ENCODE results near the gene MARCKS. TPM values are rescaled to one million over a fixed set of nuclear protein-coding genes. Genes with fewer than 3 reads are reported as not detected.
A peak's percentile ranks its signal among the peaks of the same experiment; 100 is the strongest.

Gene MARCKS
- total and polyA plus RNA-seq, 2 of the 13 experiments (the other 11 are each of a cell fraction or from before 2014, with no cell fraction given), result 30.5 to 39.5 TPM

GRCh38 chr6:113857556-113858479 is 673 bp downstream of the MARCKS start (continued):
- no peak for TF ChIP-seq HNF4G (IDR thresholded peaks at IDR 0.05; ENCODE audit: borderline replicate concordance, low read depth, low read length)
- TF ChIP-seq HNF4G (CRISPR knock-in tag; IDR thresholded peaks at IDR 0.05; ENCODE audit: borderline replicate concordance, low read depth), result 0 out of 2 replicates have a peak, but pooled peaks have one; percentile 25
- TF ChIP-seq KAT8 (CRISPR knock-in tag; IDR thresholded peaks at IDR 0.05), result no peak
- TF ChIP-seq SAP130 (CRISPR knock-in tag; IDR thresholded peaks at IDR 0.05; ENCODE audit: low read depth), result peak; percentile 10; the same call in 1 of the 2 replicates
- peak; percentile 11; the same call in 1 of the 2 replicates for TF ChIP-seq POLR2G (IDR thresholded peaks at IDR 0.05; ENCODE audit: low read depth, low read length)
- TF ChIP-seq DMAP1 (CRISPR knock-in tag; IDR thresholded peaks at IDR 0.05), result peak; percentile 15; the same call in 1 of the 2 replicates
- 0 out of 2 replicates have a peak, but pooled peaks have one; percentile 43 for TF ChIP-seq AFF4 (CRISPR knock-in tag; IDR thresholded peaks at IDR 0.05)
- 0 out of 2 replicates have a peak, but pooled peaks have one; percentile 33 for TF ChIP-seq PLSCR1 (CRISPR knock-in tag; IDR thresholded peaks at IDR 0.05; ENCODE audit: borderline replicate concordance)
- TF ChIP-seq ZNF317 (CRISPR knock-in tag; IDR thresholded peaks at IDR 0.05), result 0 out of 2 replicates have a peak, but pooled peaks have one; percentile 45
- peak; percentile 41 for TF ChIP-seq YY1 (IDR thresholded peaks at IDR 0.05; ENCODE audit: insufficient read depth, insufficient replicate concordance, low read depth, low read length)
- TF ChIP-seq SNAPC4 (CRISPR knock-in tag; IDR thresholded peaks at IDR 0.05), result 0 out of 2 replicates have a peak, but pooled peaks have one; percentile 67
- no peak for TF ChIP-seq SIN3B (IDR thresholded peaks at IDR 0.05; ENCODE audit: low read length)
- no peak for TF ChIP-seq ZNF788 (CRISPR knock-in tag; IDR thresholded peaks at IDR 0.05; ENCODE audit: borderline replicate concordance)
- peak; percentile 5 for TF ChIP-seq ZC3H4 (CRISPR knock-in tag; IDR thresholded peaks at IDR 0.05; ENCODE audit: borderline replicate concordance)
- no peak for TF ChIP-seq ZNF790 (CRISPR knock-in tag; IDR thresholded peaks at IDR 0.05; ENCODE audit: borderline replicate concordance)
- 0 out of 2 replicates have a peak, but pooled peaks have one; percentile 80 for TF ChIP-seq FOXO4 (CRISPR knock-in tag; conservative IDR thresholded peaks at IDR 0.05)
